GM19468 (cell line): ENCODE measurements around the gene GALNT17.
"Not testable (repeated sequence)": the region's sequence is repeated elsewhere in the genome, so short reads cannot be mapped to it uniquely, and the experiment has no call there.

Source experiments
- ATAC-seq: cut with Tn5 transposase; IDR thresholded peaks from one replicate; pipeline ENCODE4 v1.9.1; 2021; ENCODE audit warnings: mild to moderate bottlenecking, moderate library complexity, moderate number of reproducible peaks; ENCODE audit not compliant: unreplicated experiment; ENCODE audit errors: extremely low read depth

Gene GALNT17

DNA sequence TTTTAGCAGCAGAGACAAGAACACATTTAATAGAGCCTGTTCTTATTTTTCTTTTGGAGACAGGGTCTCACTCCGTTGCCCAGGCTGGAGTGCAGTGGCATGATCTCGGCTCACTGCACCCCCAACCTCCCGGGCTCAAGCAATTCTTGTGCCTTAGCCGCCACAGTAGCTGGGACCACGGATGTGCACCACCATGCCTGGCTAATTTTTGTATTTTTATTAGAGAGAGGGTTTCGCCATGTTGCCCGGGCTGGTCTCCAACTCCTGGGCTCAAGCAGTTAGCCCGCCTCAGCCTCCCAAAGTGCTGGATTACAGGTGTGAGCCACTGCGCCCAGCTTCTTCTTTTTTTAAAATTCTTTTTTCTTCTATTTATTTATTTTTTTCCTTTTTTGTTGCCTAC lies 23.3 kb downstream of the GALNT17 start:
- ATAC-seq, result no peak

- ATAC-seq, result no peak
Observed at GRCh38 chr7:71157757-71158156, 25.8 kb downstream of the GALNT17 start.

DNA sequence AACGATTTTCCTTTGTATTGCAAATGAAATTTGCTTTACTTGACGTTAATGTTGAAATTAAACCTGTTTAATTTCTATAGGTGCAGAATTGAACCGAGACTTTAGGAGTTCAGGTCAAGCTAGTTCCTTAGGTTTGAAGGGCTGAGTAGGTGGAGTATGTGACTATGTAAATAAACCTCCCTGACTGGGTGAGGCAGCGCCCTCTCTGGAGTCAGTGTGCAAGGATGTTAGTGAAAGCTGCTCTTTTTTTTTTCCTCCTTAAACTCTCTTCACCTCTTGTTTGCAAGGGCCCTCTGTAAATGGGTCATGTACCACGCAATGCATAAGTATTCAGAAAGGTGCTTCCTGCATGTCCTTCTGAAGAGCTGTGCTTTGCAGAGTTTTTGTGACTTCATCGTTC lies 33.8 kb downstream of the GALNT17 start:
- no peak for ATAC-seq

DNA sequence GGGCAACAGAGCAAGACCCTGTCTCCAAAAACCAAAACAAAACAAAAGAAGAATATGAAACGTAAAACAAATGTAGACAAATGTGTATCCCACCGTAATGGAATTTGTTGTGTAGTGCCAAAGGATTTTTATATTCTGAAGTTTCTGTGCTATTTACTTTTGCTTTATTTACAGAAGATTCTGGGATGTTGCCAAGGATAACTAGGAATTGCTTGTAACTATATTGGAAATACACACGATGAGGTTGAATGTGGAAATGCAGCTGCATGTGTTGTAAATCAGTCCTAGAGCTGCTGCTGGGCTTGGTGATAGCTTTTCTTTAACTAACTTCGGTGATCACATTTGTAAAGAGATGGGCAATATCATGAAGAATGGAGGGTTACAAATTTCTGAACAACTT lies 39.5 kb downstream of the GALNT17 start:
- no peak for ATAC-seq

DNA sequence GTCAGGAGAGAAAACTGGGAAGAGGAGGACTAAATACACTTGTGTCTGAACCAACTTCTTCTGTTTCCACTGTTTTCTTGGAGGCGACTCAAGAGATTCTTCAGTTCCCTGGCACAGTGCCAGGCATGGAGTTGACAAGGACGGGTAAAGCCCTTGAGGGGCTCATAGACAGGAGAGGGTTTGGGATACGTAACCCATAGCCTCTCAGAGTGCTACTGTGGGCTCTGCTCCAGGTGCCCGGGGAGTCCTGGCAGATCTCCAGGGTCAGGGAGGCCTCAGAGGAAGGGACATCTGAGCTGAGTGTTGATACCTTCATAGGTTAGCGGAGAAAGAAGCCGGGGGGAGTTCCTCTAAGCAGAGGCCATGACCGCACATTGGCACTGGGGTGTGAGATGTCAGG lies 42.0 kb downstream of the GALNT17 start:
- no peak for ATAC-seq

GRCh38 chr7:71182438-71182935 lies 50.5 kb downstream of the GALNT17 start:
- ATAC-seq, result no peak

DNA sequence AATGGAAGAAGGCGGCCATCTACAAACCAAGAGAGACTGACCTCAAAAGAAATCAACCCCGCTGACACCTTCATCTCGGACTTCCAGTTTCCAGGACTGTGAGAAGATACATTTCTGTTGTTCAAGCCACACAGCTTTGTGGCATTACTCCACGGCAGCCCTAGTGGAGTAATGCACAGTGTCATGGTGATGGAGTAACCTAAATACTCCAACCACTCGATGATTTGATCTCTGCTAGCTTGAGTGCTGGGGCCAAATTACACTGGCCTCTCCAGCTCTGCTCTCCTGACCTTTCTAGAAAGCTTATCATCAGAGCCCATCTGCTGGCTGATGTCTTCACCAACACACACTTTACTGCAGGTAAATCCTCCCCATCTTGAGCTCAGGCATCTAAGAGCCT lies 52.2 kb downstream of the GALNT17 start:
- ATAC-seq, result no peak

DNA sequence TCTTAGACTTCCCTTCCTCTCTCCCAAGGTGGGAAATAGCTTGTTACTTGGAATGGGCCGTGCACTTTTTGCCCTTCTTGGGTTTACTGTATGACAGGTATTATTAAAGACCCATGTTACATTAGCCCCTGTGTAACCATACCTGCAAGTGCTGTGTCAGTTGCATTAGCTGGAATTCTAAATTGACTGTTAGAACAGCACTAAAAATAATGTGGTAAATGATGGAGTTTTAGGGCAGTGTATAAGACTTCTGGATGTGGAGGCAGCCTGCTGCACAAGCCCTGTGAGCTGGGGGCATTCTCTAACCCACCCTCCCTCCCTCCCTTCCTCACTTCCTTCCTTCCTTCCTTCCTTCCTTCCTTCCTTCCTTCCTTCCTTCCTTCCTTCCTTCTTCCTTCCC lies 52.7 kb downstream of the GALNT17 start:
- ATAC-seq, result no peak

GRCh38 chr7:71186535-71187057 lies 54.7 kb downstream of the GALNT17 start:
- no peak for ATAC-seq

GRCh38 chr7:71191771-71192170 lies 59.8 kb downstream of the GALNT17 start:
- ATAC-seq, result no peak

DNA sequence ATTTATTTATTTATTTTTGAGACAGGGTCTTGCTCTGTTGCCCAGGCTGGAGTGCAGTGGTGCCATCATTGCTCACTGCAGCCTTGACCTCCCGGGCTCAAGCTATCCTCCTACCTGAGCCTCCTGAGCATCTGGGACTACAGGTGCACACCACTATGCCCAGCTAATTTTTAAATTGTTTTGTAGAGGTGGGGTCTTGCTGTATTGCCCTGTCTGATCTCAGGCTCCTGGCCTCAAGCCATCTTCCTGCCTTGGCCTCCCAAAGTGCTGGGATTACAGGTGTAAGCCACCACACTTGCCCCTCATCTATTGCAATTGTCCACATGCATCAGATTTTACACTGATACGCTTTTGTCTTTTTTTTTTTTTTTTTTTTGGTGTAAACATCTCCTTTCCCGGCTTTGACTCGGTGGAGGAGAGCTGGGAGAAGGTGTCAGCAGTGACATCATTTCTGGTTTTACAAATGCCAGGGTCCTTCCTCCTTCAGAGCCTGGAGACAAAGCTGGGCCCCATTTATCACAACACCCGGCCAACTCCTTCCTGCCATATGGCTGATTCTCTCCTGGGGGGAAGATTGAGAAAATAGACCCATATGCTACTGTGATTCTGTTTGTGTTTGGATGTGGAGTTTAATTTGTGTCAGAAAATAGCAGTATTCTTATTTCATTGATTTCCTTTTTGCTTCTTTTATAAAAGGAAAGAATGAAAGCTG lies 61.3 kb downstream of the GALNT17 start:
- ATAC-seq, result no peak

DNA sequence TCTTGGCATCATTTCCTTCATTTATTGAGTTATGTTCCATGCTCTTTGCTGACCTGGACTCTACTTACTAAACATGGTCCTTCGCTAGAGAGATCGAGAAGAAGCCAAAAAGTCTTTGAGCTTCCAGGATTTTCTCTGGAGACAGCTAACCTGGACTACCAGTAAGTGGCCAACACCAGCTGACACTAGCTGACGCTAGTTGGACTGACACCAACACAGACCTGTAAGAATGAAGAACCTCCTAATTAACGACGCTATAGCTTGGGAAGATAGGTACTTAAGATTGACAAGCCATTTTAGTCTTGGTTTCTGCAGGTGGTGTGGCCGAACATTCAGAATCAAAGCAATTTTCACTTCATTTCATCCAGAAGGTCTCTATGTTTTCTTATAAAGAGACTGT lies 66.4 kb downstream of the GALNT17 start:
- ATAC-seq, result no peak

- ATAC-seq, result no peak
Observed at GRCh38 chr7:71198887-71199286, 66.9 kb downstream of the GALNT17 start.

DNA sequence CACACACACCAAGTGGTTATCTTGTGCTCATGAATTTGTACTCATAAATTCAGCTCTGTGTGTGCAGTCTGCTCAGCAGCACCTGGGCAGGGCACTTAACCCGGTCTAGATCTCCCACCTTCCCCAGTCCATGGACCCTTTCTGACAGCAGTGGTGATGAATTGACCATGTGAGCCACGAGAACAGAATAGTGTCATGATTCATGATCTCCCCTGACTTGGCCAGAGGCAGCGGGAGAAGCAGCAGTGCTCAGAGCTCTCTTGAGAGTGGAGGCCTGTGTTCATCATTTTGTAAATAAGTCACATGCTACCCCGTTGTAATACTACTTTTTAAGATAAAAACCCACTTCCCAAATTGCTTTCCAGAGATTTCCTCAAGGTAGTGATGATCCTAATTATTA lies 74.2 kb downstream of the GALNT17 start:
- ATAC-seq, result no peak

GRCh38 chr7:71208881-71209280 lies 76.9 kb downstream of the GALNT17 start:
- ATAC-seq, result no peak

GRCh38 chr7:71209484-71209883 lies 77.5 kb downstream of the GALNT17 start:
- ATAC-seq, result not testable (repeated sequence)

DNA sequence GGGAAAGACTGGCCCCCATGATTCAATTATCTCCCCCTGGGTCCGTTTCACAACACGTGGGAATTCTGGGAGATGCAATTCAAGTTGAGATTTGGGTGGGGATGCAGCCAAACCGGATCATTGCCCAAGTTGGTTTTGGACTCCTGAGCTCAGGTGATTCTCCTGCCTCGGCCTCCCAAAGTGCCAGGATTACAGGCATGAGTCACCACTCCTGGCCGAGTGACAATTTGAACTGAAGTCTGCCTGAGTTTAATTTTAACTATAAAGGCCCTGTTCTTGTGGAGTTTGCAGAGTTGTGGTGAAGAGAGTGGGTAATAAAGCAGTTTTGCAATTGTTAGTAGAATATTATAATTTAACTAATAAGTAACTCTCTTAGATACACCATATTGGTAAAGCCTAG lies 78.3 kb downstream of the GALNT17 start:
- no peak for ATAC-seq

- ATAC-seq, result not testable (repeated sequence)
Observed at GRCh38 chr7:71212433-71212832, 80.5 kb downstream of the GALNT17 start.

DNA sequence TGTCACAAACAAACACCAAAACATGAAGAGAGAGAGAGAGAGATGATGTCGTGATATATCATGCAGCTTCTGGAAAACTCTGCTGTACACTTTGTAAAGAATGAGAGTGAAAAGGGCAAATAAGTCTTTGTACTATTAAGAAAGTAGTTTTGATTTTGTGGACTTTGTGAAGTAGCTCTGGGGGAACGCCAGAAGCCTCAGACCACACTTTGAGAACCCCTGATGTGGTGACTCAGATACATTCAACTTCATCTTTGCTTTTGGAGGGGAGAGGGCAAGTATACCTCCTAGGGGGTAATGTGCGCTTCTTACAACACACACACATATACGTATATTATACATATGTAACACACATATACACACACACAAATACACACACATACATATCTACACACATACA lies 84.3 kb downstream of the GALNT17 start:
- ATAC-seq, result no peak

GRCh38 chr7:71220210-71220695 lies 88.3 kb downstream of the GALNT17 start:
- ATAC-seq, result no peak

DNA sequence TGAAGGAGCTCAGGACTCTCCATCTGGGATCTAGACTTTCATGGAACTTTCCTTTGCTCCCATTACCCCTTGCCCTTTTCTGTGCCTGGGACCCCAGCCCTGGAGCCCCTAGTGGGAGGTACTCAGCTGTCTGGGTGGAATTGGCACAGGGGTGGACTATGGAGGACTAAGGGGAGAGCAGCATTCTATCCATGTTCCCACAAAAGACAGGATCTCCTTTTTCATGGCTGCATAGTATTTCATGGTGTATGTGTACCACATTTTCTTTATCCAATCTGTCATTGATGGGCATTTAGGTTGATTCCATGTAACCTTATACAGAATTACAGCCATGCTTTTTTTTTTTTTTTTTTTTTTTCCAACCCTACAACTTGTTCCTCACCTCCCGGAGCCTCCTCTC lies 89.1 kb downstream of the GALNT17 start:
- no peak for ATAC-seq

- no peak for ATAC-seq
Observed at GRCh38 chr7:71221549-71221948, 89.6 kb downstream of the GALNT17 start.
